ENCODE measurements around the gene GUCY2F. TPM values are rescaled to one million over a fixed set of nuclear protein-coding genes. Genes with fewer than 3 reads are reported as not detected.

GUCY2F gene
- total RNA-seq, 2 experiments from 2014 or later, result not detected

DNA sequence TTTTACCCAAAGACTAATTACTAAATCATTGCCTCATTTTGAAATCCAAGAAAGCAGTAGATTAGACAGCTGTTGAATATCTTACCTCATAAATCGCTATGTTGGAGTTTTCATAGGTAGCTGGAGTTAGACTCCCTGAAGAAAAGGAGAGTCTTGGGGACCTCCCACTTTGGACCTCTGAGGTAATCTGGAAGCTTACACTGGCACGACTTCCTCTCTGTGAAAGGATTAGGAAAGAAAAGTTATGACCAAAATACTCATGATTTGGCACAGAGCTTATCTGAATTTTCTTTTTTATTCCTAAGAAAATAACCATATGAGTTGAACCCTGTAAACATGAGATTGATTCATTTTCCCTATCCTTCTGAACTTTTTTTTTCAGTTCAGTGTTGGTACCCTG is 40.6 kb downstream of the GUCY2F start:
- H3K4me1 Mint-ChIP-seq, result no peaks in the 10 kb centered on the region
- no peak overlapping the region for H3K4me3 Mint-ChIP-seq
- no peaks in the 10 kb centered on the region for H3K9me3 Mint-ChIP-seq
- no peaks in the 10 kb centered on the region for H3K36me3 Mint-ChIP-seq
- no peak overlapping the region for H3K27ac Mint-ChIP-seq
- peaks cover 3% of the 10 kb centered on the region for H3K27me3 Mint-ChIP-seq
- no peak for DNase-seq

DNA sequence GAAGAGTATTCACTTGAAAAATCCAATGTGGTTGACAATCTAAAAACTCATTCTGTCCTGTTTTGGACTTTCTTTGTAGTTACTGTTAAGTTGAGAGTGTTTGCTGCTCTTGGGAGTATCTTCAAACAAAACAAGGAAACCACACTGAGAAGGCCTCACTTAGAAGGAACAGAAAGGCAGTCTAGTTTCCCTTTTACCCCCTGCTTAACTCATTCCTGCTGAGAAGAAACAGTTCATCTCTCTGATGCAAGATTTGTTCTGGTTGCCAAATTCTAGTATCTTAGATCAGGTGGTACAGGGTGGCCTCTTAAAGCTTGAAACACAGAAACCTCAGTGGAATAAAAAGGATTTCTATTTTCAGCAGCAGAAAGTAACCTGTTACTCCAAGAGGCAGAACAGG is 41.4 kb downstream of the GUCY2F start:
- H3K4me3 Mint-ChIP-seq, result no peak overlapping the region
- no peaks in the 10 kb centered on the region for H3K4me1 Mint-ChIP-seq
- H3K27ac Mint-ChIP-seq, result no peak overlapping the region
- H3K36me3 Mint-ChIP-seq, result no peaks in the 10 kb centered on the region
- H3K27me3 Mint-ChIP-seq, result peaks cover under 1% of the 10 kb centered on the region
- no peaks in the 10 kb centered on the region for H3K9me3 Mint-ChIP-seq
- no peak for DNase-seq

DNA sequence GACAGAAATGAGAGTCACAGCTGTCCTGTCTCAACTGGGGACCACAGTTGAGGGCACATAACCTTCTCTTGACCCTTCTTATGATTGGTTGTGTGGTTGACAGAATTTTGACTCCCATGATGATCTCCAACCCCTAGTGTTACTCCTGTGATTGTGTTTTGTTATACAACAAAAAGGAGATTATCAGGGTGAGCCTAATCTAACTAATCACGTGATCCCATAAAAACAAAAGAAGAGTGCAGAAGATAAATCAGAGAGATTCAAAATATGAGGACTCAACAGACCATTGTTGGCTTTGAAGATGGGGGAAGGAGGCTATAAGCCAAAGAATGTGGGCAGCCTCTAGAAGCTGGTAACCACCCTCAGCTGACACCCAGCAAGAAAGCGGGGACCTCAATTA is 72.7 kb downstream of the GUCY2F start:
- Mint-ChIP-seq H3K36me3 (no peaks in the 10 kb centered on the region), H3K4me1 (no peaks in the 10 kb centered on the region), H3K4me3 (no peak overlapping the region), H3K9me3 (no peaks in the 10 kb centered on the region), H3K27ac (no peak overlapping the region), H3K27me3 (peaks cover 6% of the 10 kb centered on the region)
- no peak for DNase-seq

DNA sequence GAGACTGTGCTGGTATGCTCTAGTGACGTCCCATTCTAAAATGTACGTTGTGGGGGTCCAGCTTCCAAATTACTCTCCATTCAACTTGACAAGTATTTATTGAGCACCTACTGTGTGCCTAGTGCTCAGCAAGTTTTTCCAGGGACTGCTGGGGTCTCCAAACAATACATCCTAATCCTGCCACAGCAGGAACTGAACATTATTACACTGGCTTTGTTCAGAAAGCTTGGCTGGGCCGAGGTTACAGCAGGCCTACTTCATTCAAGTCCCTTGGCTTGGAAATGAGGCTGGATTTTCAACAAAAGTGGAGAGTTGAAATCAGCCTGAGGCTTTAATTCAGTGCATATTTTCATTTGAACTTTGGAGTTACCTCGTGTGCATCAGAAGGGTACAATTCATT is 78.0 kb downstream of the GUCY2F start:
- H3K4me1 Mint-ChIP-seq, result no peaks in the 10 kb centered on the region
- no peak overlapping the region for H3K27ac Mint-ChIP-seq
- H3K9me3 Mint-ChIP-seq, result no peaks in the 10 kb centered on the region
- no peaks in the 10 kb centered on the region for H3K36me3 Mint-ChIP-seq
- DNase-seq, result no peak
- H3K4me3 Mint-ChIP-seq, result no peak overlapping the region
- peaks cover 2% of the 10 kb centered on the region for H3K27me3 Mint-ChIP-seq

DNA sequence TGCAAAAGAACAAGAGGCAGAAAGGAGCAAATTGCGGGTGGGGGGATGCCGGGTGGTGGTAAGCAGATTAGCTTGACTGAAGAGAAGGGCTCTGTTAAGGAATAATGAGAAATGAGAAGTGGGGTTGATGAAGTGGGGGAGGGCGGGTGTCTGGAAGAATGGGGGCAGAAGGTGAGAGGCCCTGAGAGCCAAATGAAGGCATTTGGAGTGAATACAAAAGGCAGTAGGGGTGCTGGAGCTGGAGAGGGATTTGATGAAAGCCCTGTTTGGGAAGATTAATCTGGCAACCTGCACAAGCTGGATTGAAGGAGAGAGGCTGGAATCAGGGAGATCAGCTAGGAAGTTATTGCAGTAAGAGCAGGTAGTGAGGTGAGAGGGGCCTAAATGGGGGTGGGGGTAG is 82.1 kb downstream of the GUCY2F start:
- H3K4me1 Mint-ChIP-seq, result no peaks in the 10 kb centered on the region
- DNase-seq, result no peak

DNA sequence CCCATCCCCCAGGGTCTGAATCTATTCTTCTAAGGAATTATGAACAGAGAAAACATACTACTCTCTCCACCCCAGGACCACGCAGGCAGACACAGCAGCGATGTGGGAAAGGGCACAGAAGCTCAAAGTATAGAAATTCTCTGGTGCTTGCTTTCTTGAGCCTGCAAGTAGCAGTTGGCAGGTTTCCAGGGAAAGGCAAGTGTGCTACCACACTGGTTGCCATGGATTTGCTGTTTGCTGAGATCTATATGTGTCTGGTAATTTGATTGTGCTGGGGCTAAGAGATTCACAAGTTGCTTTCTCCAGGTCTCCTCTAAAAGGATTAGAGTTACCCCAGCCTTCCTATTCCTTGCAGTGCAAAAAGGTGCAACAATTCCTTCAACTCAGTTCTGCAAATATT is 83.1 kb downstream of the GUCY2F start:
- Mint-ChIP-seq H3K4me3 (no peak overlapping the region), H3K27ac (no peak overlapping the region), H3K36me3 (no peaks in the 10 kb centered on the region), H3K9me3 (no peaks in the 10 kb centered on the region), H3K27me3 (no peaks in the 10 kb centered on the region), H3K4me1 (no peaks in the 10 kb centered on the region)
- DNase-seq, result no peak

More for the DNA sequence above, 82.1 kb downstream of the GUCY2F start:
- H3K4me3 Mint-ChIP-seq, result no peak overlapping the region
- H3K27ac Mint-ChIP-seq, result no peak overlapping the region
- H3K27me3 Mint-ChIP-seq, result no peaks in the 10 kb centered on the region
- no peaks in the 10 kb centered on the region for H3K9me3 Mint-ChIP-seq
- H3K36me3 Mint-ChIP-seq, result no peaks in the 10 kb centered on the region

DNA sequence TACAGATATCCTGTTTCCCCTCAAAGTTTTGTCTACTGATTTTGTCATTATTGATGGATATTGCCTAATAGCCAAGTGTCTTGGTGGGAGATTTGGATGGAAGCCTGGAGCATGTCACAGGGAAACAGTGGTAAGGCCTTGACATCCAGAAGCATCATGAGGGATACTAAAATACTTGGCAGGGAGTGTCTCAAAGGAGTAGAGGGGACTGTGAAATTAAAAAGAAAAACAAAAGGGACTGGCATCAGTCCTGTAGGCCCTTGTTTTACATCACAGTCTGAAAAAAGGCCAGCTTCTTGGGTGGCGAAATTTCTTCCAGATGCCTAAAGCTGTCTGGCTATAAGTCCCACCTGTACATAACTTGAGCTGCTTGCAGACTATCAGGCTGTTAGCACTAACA is 83.8 kb downstream of the GUCY2F start:
- H3K4me3 Mint-ChIP-seq, result no peak overlapping the region
- H3K27me3 Mint-ChIP-seq, result no peaks in the 10 kb centered on the region
- DNase-seq, result no peak
- H3K4me1 Mint-ChIP-seq, result no peaks in the 10 kb centered on the region
- no peak overlapping the region for H3K27ac Mint-ChIP-seq
- H3K36me3 Mint-ChIP-seq, result no peaks in the 10 kb centered on the region
- no peaks in the 10 kb centered on the region for H3K9me3 Mint-ChIP-seq

DNA sequence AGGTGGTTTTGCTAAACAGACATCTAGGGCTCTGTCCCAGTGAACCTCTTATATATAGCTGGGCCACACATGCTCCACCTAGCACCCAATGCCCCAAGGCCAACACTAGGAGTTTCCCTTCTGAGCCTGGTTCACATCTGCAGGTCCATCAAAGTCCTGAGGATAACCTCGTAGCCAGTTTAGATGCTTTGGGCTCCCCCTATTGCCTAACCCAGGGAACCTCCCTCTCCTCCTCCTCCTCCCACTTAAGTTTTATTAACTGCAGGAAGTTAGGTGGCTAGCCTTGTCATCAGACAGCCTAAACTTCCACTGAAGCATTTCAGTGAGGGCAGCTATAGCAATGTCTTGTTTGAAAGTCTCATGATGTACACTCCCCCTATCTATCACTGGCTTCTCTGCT is 88.0 kb downstream of the GUCY2F start:
- H3K4me1 Mint-ChIP-seq, result no peaks in the 10 kb centered on the region
- no peaks in the 10 kb centered on the region for H3K27me3 Mint-ChIP-seq

DNA sequence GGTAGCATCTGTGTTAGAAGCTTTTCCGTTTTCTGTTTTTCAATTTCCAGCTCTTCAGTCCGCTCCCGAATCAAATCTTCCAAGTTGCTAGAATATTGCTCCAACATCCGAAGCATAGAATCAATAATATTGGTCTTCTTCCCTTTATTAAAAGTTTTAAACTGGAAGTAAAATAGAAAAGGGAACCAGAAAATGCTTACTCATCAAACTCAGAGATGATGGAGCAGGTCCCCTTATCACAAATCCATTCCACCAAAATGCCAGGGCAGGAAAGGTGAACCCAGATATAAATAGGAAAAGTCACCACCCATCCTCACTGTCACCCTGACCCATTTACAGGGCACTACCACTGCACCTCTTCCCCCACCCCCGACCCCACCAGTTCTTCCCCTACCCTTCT is 89.0 kb downstream of the GUCY2F start:
- Mint-ChIP-seq H3K4me1 (no peaks in the 10 kb centered on the region), H3K27me3 (no peaks in the 10 kb centered on the region), H3K36me3 (no peaks in the 10 kb centered on the region), H3K27ac (no peak overlapping the region), H3K4me3 (no peak overlapping the region), H3K9me3 (no peaks in the 10 kb centered on the region)
- no peak for DNase-seq

More for the DNA sequence above, 88.0 kb downstream of the GUCY2F start:
- H3K36me3 Mint-ChIP-seq, result no peaks in the 10 kb centered on the region
- DNase-seq, result no peak
- H3K27ac Mint-ChIP-seq, result no peak overlapping the region
- no peaks in the 10 kb centered on the region for H3K9me3 Mint-ChIP-seq
- H3K4me3 Mint-ChIP-seq, result no peak overlapping the region

DNA sequence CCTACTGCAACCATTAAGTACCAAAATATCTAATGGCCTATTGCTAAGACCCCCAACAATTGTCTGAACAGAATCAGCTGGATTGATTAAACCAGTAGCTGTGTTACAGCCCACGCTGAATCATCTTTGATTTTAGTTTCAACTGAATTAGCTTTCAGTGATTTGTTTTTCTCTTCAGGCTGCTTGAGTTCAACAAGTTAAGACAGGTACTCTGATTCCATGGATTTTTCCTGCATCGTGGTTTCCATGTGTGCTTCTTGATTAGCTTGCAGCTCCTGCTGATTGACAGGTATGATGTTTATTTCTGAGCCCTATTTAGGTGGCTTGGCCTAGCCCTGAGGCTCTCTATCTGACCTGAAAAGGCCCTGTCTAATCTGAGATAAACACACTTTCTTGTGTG is 91.3 kb downstream of the GUCY2F start:
- Mint-ChIP-seq H3K27me3 (no peaks in the 10 kb centered on the region), H3K9me3 (no peaks in the 10 kb centered on the region), H3K4me1 (no peaks in the 10 kb centered on the region), H3K36me3 (no peaks in the 10 kb centered on the region), H3K4me3 (no peak overlapping the region), H3K27ac (no peak overlapping the region)
- DNase-seq, result no peak

DNA sequence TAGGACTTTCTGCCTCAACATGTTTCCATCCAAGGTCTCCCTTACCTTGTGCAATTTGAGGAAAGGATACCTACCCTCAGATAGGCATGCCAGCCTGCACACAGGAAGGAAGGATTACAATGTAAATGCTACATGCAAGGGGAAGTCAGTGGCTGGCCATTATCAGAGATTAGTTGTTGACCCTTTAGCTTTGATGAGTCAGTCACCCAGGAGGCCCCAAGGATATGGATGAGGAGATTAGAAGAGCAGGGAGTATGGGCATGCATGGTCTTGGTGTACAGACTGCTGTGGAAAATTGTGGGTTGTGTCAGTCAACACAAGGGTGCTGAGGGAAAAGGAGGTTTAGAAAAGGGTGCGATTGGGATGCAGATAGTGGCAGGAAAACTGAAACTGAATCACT is 92.0 kb downstream of the GUCY2F start:
- Mint-ChIP-seq H3K27ac (no peak overlapping the region), H3K4me1 (no peaks in the 10 kb centered on the region), H3K27me3 (no peaks in the 10 kb centered on the region), H3K36me3 (no peaks in the 10 kb centered on the region), H3K4me3 (no peak overlapping the region), H3K9me3 (no peaks in the 10 kb centered on the region)
- DNase-seq, result no peak

DNA sequence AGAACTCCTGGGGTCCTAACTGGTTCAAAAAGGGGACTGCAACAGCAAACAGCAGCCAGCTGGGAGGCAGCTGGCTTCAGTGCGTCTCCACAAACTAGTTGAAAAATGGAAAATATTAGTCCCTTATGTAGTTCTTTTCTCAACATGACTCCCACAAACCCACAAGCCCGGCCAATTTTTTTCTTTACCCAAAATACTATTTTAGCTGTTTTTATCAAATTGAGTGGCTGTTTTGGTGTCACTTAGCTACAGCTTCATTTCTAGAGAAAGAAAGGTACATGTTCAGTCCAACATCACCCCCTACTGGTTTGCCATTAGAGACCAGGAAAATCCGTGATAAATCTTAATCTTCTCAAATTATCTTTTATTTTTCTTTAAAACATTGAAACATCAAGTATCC is 97.2 kb downstream of the GUCY2F start:
- no peak overlapping the region for H3K27ac Mint-ChIP-seq
- H3K4me3 Mint-ChIP-seq, result no peak overlapping the region
- H3K27me3 Mint-ChIP-seq, result no peaks in the 10 kb centered on the region
- no peaks in the 10 kb centered on the region for H3K4me1 Mint-ChIP-seq
- H3K36me3 Mint-ChIP-seq, result no peaks in the 10 kb centered on the region
- DNase-seq, result no peak
- H3K9me3 Mint-ChIP-seq, result no peaks in the 10 kb centered on the region

DNA sequence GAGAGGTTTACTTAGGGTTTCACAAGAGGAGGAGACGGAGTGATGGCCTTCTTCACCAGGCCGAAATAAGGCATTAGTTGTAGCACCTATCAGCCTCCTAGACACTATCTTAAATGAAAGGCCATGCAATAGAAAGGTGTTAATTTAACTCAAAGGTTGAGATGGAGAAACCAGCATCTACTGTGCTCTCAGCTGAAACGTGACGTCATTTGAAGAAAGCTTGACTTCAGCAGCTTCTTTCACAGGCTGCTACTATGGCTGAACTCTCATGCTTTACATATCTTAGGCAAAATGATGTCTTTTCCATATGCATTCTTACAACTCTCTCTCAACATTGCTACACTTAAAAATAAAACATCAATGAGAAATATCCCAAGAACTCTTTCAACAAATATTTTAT is 99.6 kb downstream of the GUCY2F start:
- H3K4me1 Mint-ChIP-seq, result no peaks in the 10 kb centered on the region
- H3K36me3 Mint-ChIP-seq, result no peaks in the 10 kb centered on the region
- no peak overlapping the region for H3K27ac Mint-ChIP-seq
- no peaks in the 10 kb centered on the region for H3K27me3 Mint-ChIP-seq
- DNase-seq, result no peak
- H3K4me3 Mint-ChIP-seq, result no peak overlapping the region
- no peaks in the 10 kb centered on the region for H3K9me3 Mint-ChIP-seq

DNA sequence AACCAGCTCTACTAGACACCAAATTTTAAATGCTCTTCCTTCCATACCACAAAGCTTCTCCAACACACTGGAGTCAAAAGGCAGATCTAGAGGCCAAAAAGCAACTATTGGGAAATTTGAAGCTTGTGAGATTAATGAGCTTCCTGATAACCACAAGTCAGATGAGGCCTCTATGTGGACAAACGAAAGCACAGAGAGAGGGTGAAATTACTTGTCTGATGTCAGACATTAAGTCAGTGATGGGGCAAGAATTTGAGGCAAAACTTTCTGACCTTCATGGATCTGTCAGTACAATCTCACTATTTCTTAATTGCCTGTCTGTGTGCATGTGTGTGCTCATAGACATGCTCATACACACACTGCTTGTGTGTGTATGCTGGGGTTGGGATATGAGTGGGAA is 103.6 kb downstream of the GUCY2F start:
- Mint-ChIP-seq H3K4me1 (no peaks in the 10 kb centered on the region), H3K4me3 (no peak overlapping the region), H3K27me3 (no peaks in the 10 kb centered on the region), H3K36me3 (no peaks in the 10 kb centered on the region), H3K27ac (no peak overlapping the region), H3K9me3 (no peaks in the 10 kb centered on the region)
- DNase-seq, result no peak

DNA sequence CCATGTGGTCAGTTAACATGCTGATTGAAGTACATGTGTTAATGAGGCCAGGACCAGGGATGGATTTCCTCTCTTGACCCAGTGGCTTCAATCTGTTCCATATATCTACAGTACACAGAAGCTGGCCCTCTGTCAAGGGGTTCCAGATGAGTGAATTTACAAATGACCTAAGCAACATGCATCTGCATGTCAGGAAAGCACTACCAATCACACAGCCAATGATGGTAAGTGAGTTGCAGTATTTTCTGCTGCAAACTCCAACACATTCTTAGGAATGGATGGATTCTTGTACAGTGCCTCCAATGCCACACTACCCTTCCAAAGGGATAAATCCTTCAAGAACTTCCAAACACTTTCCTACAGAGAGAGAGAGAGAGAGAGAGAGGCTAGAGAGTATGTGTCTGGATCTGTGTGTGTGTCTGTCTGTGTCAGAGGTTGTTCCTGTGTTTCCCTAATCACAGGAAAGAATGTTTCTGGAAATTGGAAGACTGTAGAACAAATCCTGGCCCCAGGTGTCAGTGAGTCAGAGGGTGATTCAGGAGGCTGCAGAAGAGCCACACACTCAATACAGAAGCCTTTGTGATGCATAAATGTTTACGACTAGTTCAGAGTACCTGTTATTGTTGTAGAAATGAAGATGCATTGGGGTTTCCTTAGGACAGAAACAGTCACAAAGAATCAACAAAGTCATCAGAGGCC is 107.5 kb downstream of the GUCY2F start:
- Mint-ChIP-seq H3K27ac (no peak overlapping the region), H3K4me3 (no peak overlapping the region), H3K4me1 (no peaks in the 10 kb centered on the region), H3K27me3 (no peaks in the 10 kb centered on the region), H3K36me3 (no peaks in the 10 kb centered on the region), H3K9me3 (no peaks in the 10 kb centered on the region)
- DNase-seq, result no peak

DNA sequence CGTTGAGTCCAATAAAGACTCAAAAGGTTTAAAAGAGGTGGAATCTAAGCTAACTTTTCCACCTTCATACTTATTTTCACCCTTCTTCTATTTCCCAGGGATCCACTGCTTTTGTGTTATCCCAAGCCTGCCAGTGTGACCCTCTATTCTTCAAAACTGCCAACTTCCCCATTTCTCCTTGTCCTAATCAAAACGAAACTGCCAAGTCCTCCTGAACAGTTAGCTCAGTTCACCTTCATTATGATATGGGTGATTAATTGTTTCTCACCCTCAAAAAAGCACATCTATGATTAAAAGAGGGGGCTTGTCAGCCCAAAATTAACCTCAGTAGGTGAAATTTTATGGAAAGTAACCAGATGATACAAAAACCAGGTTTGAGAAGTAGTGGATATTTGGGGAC is 108.4 kb downstream of the GUCY2F start:
- no peak for DNase-seq
- Mint-ChIP-seq H3K27ac (no peak overlapping the region), H3K27me3 (no peaks in the 10 kb centered on the region), H3K4me1 (no peaks in the 10 kb centered on the region), H3K36me3 (no peaks in the 10 kb centered on the region), H3K4me3 (no peak overlapping the region), H3K9me3 (no peaks in the 10 kb centered on the region)

Data from activated naive CD8-positive, alpha-beta T cell treated with anti-CD3 and anti-CD28 coated beads for 36 hours (primary cell).